Measurements from ENCODE around the gene SLC27A5.
"Not testable (repeated sequence)": the region's sequence is repeated elsewhere in the genome, so short reads cannot be mapped to it uniquely, and the experiment has no call there.

The SLC27A5 gene

DNA sequence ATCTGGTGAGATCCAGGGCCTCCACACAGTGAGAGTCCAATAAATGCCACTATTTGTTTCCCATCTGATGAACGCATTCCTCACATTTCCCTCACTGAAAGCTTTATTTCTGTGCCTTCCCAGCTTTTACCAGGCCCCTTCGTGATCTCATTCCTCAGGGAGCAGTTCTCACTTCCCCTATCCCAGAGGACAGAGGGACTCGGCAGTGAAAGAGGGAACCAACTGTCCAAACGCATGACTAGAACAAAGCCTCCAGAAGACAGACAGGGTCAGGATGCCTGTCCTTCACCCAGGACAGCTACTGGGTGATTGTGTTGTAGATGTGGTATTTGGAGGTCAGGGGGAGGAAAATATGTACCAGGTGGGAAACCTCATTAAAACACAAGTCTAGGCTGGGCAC is 9.9 kb upstream of the SLC27A5 start:
- no peak for DNase-seq

GRCh38 chr19:58520257-58520599 is 8.4 kb upstream of the SLC27A5 start:
- no peak for DNase-seq

DNA sequence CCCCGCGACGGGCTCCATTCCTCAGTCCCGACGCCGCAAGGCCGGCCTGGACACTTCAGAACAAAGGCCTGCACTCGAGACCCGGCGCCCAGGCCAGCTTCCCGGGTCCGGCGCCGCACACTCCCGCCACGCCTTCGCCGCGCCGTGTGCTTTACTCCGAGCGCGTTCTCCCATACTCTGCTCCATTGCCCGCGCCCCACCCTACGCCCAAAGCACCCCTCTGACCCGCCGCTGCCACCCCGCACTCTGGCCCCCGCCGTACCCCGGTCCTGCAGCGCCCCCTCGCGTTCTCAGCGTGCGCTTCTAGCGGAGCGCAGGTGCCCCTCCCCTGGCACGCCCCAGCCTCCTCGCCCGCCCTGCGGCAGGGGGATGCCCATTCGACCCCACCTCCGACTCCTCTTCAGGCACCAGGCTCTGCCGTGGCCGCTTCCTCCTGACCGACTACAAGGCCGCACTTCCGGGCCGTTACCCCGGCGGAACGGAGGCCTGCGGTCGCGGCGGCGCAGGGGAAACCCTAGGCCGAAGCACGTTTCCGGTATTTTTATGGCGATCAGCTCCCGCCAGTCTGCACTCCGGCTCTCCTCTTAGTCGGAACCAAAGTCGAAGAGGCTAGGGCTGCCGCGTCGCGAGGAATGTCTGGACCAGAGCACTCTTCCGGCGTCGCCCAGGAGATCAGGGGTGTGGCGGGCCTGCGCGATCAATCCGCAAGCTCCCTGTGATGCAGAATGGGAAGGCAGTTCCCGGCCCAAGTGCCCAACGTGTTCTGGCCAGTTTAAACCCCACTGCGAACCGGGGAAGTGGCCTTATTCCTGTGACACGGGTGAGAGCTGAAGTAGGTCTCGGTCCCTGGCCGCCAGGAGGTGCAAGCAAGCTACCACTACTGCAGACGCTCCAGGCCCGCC is 7.8 kb upstream of the SLC27A5 start, which contains the start of gene ZBTB45:
TSS of gene ZBTB45 (minus strand) at position 456 of the 902 bp plus-strand sequence. CDS start 2,137 bp downstream, outside the sequence.
- DNase-seq: peak; percentile 98

- DNase-seq: peak; percentile 73
Observed at GRCh38 chr19:58519087-58519354, 7.2 kb upstream of the SLC27A5 start.

DNA sequence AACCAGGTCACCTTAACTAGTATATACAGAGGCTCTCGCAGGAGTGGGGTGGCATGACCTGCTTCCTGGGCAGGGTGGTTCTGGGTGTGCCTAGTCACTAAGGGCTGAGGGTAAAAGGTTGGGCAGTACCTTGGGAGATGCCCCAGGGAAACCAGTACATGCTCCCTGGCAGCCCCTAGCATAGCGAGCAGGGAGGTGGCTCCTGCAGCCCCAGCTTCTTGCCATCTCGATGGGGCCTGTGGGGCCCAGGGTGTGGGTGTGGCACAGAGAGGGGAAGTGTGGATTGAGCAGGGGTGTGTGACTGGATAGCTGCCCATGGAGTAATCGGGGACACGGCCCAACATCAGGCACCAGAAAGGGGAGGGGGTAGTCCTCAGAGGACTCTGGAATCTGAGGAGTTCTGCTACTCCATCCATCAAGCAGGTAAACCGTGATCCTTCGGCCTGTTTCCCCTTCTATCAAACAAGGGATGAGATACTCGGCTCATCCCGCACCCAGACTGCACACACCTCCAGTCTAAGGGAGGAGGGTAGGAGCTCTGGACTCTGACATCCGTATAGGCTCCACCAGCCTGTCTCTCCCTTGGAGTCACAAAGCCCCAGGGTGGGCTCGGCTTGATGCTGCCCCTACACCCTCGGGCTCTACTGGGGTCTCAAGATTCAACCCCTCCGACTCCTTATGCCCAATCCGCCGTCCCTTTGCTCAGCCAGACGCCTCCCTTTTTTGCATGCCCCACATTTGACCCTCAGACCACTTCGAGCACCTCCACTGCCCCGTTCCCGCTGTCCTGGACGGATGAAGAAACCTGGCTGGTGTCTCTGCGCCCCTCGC is 6.7 kb upstream of the SLC27A5 start:
- no peak for DNase-seq

DNA sequence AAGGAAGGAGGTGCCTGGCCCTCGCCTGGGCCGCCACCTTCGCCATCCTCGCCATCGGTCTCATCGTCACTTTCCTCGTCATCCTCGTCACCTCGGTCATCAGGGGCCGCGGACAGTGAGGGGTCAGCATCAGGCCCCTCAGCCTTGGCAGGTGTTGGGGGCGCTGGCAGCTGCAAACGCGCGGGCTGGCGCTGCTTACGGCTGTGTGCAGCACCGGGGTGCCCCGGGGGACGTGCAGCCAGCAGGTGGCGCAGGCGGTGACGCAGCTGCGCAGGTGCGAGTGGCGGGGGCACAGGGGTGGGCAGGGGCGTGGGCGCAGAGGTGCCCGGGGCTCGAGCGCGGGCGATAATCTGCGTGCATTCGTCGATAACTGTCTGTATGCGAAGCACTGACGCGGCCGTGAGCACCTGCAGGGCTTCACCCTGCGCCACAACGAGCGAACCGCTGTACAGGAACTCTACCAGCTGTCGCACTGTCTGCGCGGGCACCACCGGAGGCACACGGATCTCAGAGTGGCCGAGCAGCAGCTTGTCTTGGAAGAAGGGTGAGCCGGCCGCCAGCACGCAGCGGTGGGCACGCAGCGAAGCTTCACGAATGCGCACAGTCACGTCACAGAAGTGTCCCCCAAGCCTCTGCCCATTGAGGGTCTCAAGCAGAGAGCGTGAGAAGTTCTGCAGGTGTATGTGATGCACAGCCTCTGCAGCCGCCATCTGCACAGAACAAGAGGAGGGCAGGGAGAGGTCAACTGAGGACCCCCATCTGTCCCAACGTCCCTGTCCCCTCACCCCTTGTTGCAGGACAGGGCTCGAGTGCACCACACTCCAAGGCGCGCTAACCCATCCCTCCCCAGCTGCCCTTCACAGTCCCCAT is 5.4 kb upstream of the SLC27A5 start:
- no peak for DNase-seq

GRCh38 chr19:58516246-58516836 is 4.5 kb upstream of the SLC27A5 start:
- no peak for DNase-seq

GRCh38 chr19:58515259-58515658 is 3.5 kb upstream of the SLC27A5 start:
- DNase-seq: no peak

DNA sequence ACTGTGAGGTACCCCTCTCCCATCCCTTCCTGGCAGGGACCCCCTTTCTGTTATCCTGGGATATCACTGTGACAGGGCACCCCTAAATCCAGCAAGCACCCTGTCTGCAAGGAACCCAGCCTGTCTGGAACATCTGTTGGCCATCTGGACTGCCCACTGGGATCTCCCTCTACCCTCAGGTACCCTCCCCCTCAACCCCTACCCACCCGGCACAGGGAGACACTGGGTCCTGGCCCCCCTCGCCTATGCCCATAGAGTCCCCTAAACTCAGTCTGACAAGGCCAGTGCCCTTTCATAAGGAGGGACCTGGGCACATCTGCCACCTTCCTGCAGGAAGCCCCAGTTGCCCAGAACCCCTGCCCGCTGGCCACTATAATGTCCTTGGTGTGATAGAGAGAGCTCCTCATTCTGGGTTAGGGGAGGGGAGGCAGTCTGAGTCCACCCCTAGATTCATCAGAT is 2.8 kb upstream of the SLC27A5 start:
- no peak for DNase-seq

- DNase-seq: peak; percentile 64
Observed at GRCh38 chr19:58513694-58514563, 2.1 kb upstream of the SLC27A5 start.

GRCh38 chr19:58513213-58513693 is 1.5 kb upstream of the SLC27A5 start:
- DNase-seq: no peak

DNA sequence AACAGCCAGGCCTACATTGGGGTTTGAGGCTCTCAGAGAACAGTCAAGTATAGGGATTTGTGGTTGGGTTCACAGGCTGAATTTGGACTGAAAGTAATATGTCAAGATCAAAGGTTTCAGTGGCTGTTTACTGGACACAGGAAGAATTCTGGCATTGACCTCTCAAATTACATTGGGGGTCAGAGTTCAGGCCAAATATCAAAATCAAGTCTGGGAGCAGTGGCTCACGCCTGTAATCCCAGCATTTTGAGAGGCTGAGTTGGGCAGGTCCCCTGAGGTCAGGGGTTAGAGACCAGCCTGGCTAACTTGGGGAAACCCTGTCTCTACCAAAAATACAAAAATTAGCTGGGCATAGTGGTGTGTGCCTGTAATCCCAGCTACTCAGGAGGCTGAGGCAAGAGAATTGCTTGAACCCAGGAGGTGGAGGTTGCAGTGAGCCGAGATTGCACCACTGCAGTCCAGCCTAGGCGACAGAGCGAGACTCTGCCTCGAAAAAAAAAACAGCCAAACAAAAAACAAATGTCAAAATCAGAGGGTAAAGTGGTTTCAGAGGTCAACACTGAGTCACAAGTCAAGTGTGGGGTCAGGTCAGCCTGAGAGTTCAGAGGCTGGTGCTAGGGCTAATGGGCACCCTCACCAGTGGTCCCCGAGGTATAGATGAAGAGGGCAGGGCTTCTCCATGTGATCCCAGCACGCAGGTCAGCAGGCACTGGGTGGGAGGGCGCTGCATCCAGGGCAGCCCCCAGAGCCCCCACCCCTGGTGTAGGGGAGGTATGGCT is 1.5 kb downstream of the SLC27A5 start:
- DNase-seq: no peak

- DNase-seq: no peak
Observed at GRCh38 chr19:58509731-58510083, 2.1 kb downstream of the SLC27A5 start.

- DNase-seq: not testable (repeated sequence)
Observed at GRCh38 chr19:58507602-58508223, 4.1 kb downstream of the SLC27A5 start.

- DNase-seq: no peak
Observed at GRCh38 chr19:58500242-58500641, 11.6 kb downstream of the SLC27A5 start.

DNA sequence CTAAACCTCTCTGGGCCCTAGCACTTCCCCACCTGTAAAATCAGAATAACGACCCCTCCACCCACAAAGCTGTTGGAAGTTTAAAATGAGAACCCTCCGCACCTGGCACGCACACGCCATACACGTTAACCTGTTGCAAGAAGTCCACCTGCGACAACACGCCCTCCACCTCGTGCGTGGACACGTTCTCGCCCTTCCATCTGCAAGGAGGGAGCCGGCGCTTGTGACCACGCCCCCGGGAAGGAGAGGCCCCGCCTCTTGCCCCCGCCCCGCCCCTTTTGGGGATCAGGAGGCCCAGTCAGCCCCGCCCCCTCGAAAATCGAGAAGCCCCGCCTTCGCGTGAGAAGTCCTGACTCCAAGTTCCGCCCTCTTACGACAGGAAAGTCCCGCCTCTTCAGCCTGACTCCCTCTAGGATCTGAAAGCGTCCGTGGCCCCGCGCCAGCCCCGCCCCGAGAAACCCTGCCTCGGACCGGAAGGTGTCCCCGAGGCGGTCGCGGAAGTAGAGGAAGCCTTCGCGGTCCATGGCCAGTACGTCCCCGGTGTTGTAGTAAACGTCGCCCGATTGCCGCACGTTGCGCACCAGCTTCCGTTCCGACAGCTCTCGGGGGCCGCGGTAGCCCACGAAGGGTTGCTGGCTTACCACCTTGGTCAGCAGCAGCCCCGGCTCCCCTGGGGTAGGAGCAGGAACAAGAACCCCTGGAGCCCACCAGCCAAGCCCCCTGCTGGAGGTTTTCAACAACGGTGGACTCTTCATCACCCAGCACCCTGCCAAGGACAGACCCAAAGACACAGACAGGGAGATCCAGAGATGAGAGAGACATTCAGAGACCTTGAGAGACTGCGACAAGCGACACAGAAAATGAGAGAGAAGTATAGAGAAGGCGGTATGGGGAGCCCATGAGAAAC is 12.5 kb downstream of the SLC27A5 start:
- DNase-seq: peak; percentile 98

GRCh38 chr19:58498316-58499020 is 13.3 kb downstream of the SLC27A5 start:
- no peak for DNase-seq

DNA sequence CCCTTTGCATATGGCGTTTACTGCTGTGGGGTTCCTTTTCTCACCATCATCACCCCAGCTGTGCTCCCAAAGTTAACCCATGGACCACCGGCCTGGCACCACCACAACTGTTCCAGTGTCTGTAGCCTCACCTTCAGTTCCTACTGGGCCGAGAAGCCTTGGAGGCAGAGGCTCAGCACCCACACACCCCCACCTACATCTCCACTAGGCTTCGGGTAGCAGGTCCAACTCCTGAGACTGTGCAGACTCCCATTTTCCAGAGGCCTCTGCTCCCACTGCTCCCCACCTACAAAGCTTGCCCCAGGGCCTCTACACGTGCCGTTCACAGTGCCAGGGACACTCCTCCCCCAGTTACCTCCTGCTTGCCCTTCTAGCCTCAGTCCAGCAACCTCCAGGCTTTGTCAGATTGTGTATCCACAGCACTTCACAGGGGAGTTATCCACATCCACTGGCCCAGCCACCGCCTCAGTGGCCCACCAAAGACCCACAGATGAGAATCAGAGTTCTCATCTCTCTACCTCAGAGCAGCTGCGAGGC is 14.1 kb downstream of the SLC27A5 start:
- DNase-seq: no peak

All from HCEC 1CT (cell line).